ENCODE measurements around the gene LPGAT1. TPM values are rescaled to one million over a fixed set of nuclear protein-coding genes. Genes with fewer than 3 reads are reported as not detected.

LPGAT1 gene, protein sequence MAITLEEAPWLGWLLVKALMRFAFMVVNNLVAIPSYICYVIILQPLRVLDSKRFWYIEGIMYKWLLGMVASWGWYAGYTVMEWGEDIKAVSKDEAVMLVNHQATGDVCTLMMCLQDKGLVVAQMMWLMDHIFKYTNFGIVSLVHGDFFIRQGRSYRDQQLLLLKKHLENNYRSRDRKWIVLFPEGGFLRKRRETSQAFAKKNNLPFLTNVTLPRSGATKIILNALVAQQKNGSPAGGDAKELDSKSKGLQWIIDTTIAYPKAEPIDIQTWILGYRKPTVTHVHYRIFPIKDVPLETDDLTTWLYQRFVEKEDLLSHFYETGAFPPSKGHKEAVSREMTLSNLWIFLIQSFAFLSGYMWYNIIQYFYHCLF
- 3.8 and 5.7 TPM in 2 replicates for total RNA-seq (ENCODE audit: low replicate concordance)

DNA sequence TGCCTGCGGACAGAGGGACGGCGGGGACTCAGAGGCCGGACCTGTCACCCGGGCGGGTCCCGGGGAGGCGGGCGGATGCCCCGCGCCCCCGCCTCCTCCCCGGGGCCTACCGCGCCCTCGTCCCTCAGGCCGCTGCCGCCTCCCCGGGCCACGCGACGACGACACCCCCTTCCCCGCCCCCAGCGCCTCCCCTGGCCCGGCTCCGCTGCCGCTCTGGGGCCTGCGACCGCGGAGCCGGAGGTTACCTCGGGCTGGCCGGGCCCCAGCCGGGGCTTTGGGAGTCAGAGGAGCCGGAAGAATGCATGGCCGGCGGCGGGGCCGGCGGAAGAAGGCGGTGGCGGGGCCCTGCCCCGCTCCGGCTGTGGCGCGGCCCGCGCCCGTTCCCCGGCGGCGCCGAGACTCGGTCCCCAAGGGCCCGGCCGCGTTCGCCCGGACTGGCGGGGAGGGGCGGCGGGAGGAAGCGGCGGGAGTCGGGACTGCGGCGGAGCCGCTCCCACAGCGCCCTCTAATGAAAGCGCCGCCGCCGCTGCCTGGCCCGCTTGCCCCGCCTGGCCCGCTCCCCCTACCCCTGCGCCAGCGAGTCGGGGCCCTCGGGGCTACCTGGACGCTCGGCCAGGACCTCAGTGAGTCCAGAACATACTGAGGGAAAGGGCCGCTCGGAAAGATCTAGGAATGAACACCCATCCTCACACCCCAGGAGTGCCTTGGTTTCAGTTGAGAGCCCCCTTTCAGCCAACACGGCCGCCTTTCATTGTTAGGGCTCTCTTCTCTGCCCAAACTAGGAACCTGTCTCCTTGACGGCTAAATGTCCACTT, at the start of gene LPGAT1:
Gene LPGAT1, minus strand, starts transcription at position 436 of the 815 bp plus-strand sequence. CDS start 1,467 bp downstream, outside the sequence.
- TF ChIP-seq, protein P1, sequence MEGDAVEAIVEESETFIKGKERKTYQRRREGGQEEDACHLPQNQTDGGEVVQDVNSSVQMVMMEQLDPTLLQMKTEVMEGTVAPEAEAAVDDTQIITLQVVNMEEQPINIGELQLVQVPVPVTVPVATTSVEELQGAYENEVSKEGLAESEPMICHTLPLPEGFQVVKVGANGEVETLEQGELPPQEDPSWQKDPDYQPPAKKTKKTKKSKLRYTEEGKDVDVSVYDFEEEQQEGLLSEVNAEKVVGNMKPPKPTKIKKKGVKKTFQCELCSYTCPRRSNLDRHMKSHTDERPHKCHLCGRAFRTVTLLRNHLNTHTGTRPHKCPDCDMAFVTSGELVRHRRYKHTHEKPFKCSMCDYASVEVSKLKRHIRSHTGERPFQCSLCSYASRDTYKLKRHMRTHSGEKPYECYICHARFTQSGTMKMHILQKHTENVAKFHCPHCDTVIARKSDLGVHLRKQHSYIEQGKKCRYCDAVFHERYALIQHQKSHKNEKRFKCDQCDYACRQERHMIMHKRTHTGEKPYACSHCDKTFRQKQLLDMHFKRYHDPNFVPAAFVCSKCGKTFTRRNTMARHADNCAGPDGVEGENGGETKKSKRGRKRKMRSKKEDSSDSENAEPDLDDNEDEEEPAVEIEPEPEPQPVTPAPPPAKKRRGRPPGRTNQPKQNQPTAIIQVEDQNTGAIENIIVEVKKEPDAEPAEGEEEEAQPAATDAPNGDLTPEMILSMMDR (IDR thresholded peaks at IDR 0.05), result peak; percentile 48
- TF ChIP-seq EZH2phosphoT487 (IDR thresholded peaks at IDR 0.05) (peak; percentile 31), EZH2 (IDR thresholded peaks at IDR 0.05) (no peak)
- no peaks in the 10 kb centered on the region for H3K36me3 Mint-ChIP-seq
- Histone ChIP-seq H2AFZ (replicated peaks) (peak within 1 kb of the TSS; percentile 96), H3K4me2 (peak within 1 kb of the TSS; percentile 85), H3K9ac (no peak within 1 kb of the TSS), H3K27ac (no peak within 1 kb of the TSS), H3K36me3 (no peaks in the 10 kb centered on the region), H3K4me3 (peak within 1 kb of the TSS; percentile 81), H3F3A (ENCODE audit: low read depth) (peaks cover 3% of the 10 kb centered on the region), H3K27me3 (peaks cover 49% of the 10 kb centered on the region), H3K79me2 (ENCODE audit: low read depth) (no peaks in the 10 kb centered on the region), H4K20me1 (ENCODE audit: low read depth) (peaks cover 14% of the 10 kb centered on the region), H3K9me3 (ENCODE audit: low read depth) (no peaks in the 10 kb centered on the region), H3K4me1 (peaks cover 7% of the 10 kb centered on the region)
- H3K4me1 Mint-ChIP-seq, result peaks cover 11% of the 10 kb centered on the region
- no peaks in the 10 kb centered on the region for H3K9me3 Mint-ChIP-seq
- peaks cover 7% of the 10 kb centered on the region for H3K27me3 Mint-ChIP-seq (ENCODE audit: insufficient read depth, low read depth)
- H3K27ac Mint-ChIP-seq, result peak within 1 kb of the TSS; percentile 86
- peak within 1 kb of the TSS; percentile 94 for H3K4me3 Mint-ChIP-seq
- DNase-seq (ENCODE audit: low spot score), result peak; percentile 93

DNA sequence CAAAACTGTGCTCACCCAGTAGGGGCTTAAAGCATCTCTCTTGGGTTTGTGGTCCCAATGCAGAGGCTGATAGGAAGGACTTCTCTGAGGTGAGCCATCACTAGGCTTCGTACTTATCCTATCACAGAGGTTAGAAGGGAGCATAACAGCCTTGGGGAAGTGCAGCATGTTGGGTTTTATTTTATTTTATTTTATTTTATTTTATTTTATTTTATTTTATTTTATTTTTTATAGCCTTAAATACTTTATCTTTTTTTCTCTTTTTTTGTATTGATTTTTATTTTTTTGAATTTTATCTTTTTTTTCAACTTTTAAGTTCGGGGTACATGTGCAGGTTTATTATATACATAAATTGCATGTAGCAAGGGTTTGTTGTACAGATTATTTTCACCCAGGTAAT, 48.9 kb upstream of the LPGAT1 start:
- Histone ChIP-seq H3K36me3 (no peaks in the 10 kb centered on the region), H3F3A (ENCODE audit: low read depth) (no peaks in the 10 kb centered on the region), H3K4me1 (no peaks in the 10 kb centered on the region), H3K9ac (no peak overlapping the region), H3K27me3 (no peaks in the 10 kb centered on the region), H3K27ac (no peak overlapping the region), H2AFZ (replicated peaks) (no peak overlapping the region), H4K20me1 (ENCODE audit: low read depth) (no peaks in the 10 kb centered on the region), H3K4me3 (no peak overlapping the region), H3K9me3 (ENCODE audit: low read depth) (no peaks in the 10 kb centered on the region), H3K79me2 (ENCODE audit: low read depth) (no peaks in the 10 kb centered on the region), H3K4me2 (no peak overlapping the region)
- Mint-ChIP-seq H3K9me3 (peaks cover 15% of the 10 kb centered on the region), H3K27ac (no peak overlapping the region), H3K4me3 (no peak overlapping the region), H3K27me3 (ENCODE audit: insufficient read depth, low read depth) (peaks cover 11% of the 10 kb centered on the region), H3K36me3 (no peaks in the 10 kb centered on the region), H3K4me1 (no peaks in the 10 kb centered on the region)
- TF ChIP-seq, protein P1 (IDR thresholded peaks at IDR 0.05), result no peak
- TF ChIP-seq EZH2phosphoT487 (IDR thresholded peaks at IDR 0.05) (no peak), EZH2 (IDR thresholded peaks at IDR 0.05) (no peak)
- no peak for DNase-seq (ENCODE audit: low spot score)

DNA sequence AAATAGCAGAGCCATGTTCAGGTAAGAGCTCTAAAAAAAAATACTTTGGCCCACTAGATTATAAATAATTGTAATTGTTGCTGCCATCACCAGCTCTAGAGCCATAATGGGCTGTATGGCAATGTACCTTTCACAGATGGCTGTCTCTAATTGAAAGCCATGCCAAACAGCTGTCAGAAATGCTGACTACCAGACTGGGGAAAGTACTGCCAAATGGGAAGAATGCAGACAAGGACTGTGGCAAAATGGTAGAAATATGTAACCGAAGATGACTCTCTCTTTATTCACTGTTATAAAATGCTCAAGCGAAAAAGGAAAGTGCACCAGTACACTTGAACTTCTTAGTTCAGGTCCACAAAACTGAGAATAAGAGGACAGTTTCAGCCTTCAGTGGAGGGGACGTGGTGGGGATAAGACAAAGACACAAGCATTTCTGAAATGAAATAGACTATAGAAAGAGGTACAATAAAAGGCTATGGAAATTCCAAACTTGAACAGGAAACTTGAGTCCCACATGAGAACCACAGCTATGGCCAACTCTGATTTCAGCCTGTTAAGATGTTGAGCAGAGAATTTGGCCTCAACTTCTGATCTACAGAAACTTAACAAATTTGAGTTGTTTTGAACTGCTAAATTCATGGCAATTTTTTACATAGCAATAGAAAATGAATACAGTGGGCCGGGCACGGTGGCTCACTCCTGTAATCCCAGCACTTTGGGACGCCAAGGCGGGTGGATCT, 46.5 kb upstream of the LPGAT1 start:
- H3K36me3 ChIP-seq, result no peaks in the 10 kb centered on the region
- no peak overlapping the region for H3K9ac ChIP-seq
- DNase-seq (ENCODE audit: low spot score), result no peak
- Mint-ChIP-seq H3K4me3 (no peak overlapping the region), H3K4me1 (no peaks in the 10 kb centered on the region), H3K9me3 (peaks cover 15% of the 10 kb centered on the region), H3K36me3 (no peaks in the 10 kb centered on the region), H3K27ac (no peak overlapping the region), H3K27me3 (ENCODE audit: insufficient read depth, low read depth) (peaks cover 10% of the 10 kb centered on the region)
- no peak for TF ChIP-seq EZH2 (IDR thresholded peaks at IDR 0.05)
- TF ChIP-seq, protein P1 (IDR thresholded peaks at IDR 0.05), result no peak
- no peak for TF ChIP-seq EZH2phosphoT487 (IDR thresholded peaks at IDR 0.05)
- H2AFZ ChIP-seq (replicated peaks), result no peak overlapping the region
- H3K4me1 ChIP-seq, result no peaks in the 10 kb centered on the region
- no peaks in the 10 kb centered on the region for H3K79me2 ChIP-seq (ENCODE audit: low read depth)
- no peak overlapping the region for H3K27ac ChIP-seq
- H3K4me2 ChIP-seq, result no peak overlapping the region
- no peaks in the 10 kb centered on the region for H3K9me3 ChIP-seq (ENCODE audit: low read depth)
- H3K27me3 ChIP-seq, result no peaks in the 10 kb centered on the region
- no peaks in the 10 kb centered on the region for H3F3A ChIP-seq (ENCODE audit: low read depth)
- no peak overlapping the region for H3K4me3 ChIP-seq
- no peaks in the 10 kb centered on the region for H4K20me1 ChIP-seq (ENCODE audit: low read depth)
